Colonic mucosa (tissue), 4 donors: ENCODE data around the gene SPRR2G. TPM values are rescaled to one million over a fixed set of nuclear protein-coding genes. Genes with fewer than 3 reads are reported as not detected.
"Not testable (repeated sequence)": the region's sequence is repeated elsewhere in the genome, so short reads cannot be mapped to it uniquely, and the experiment has no call there.

ENCODE experiments used
- DNase-seq: peaks from one replicate; pipeline ENCODE4 v3.0.0-alpha.2; 2020
- H3K27ac ChIP-seq: fragments of 200-600 bp; one replicate; pipeline ENCODE4 v1.8.0; 2021
- H3K27me3 ChIP-seq: fragments of 200-600 bp; one replicate; pipeline ENCODE4 v1.8.0; 2021
- H3K36me3 ChIP-seq: fragments of 200-600 bp; one replicate; pipeline ENCODE4 v1.8.0; 2021
- H3K4me1 ChIP-seq: fragments of 200-600 bp; one replicate; pipeline ENCODE4 v1.8.0; 2021; ENCODE audit warnings: mild to moderate bottlenecking
- H3K4me3 ChIP-seq: fragments of 200-600 bp; one replicate; pipeline ENCODE4 v1.8.0; 2021
- H3K9ac ChIP-seq, 2 donors: one replicate each; pipeline ENCODE4 v1.7.0; 2013; ENCODE audit warnings: control low read depth in 2 of 2, low read depth in 2 of 2, low read length in 2 of 2
- H3K9me3 ChIP-seq: fragments of 200-600 bp; one replicate; pipeline ENCODE4 v1.8.0; 2021
- CTCF ChIP-seq: fragments of 200-600 bp; IDR thresholded peaks from one replicate; pipeline ENCODE4 v1.8.0; 2022; ENCODE audit warnings: antibody characterized with exemption, mild to moderate bottlenecking
- intact Hi-C: fragments of 100-400 bp; cut with DNase I; formaldehyde crosslinking; loops from one replicate; pipeline ENCODE4 v1.14.1; 2022
- total RNA-seq, 2 donors: library from RNA; stranded (reverse); fragmentation: NEBNext Ultra II Directional in 1 of 2; extraction: Animal tissue kit (Norgen Biotek cat#: 25700) in 1 of 2; gene quantifications; one replicate each; pipeline ENCODE4 v1.2.1, GENCODE V29; 2021
- donor health status: healthy.
- donor health status: DM: no; HTN: no; CAD: no.
- donor health status: DM: no; HTN: no; CAD: no.

Gene SPRR2G
- not detected for total RNA-seq

DNA sequence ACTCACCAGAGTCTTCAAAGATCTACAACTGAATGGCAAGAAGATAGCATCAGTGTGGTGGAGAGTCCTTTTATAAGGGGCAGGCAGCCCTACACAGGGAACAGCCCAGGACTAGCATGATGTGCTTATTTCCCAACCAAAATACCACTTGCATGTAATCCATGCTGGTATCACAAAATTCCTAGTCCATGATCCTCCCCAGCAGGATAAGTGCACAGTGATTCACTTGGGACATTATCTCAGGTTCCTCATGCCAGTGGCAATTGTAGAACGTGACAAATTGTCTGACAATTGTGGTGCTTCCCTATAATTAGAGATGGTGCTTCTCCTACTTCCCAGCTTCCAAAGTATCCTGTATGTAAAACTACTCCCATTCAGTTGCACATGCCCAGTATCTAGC is at the start of gene SPRR2G:
TSS of gene SPRR2G (minus strand) at position 45 of the 400 bp plus-strand sequence. CDS start 780 bp downstream, outside the sequence.
- Histone ChIP-seq H3K9me3 (no peaks in the 10 kb centered on the region), H3K4me1 (no peaks in the 10 kb centered on the region), H3K27me3 (no peaks in the 10 kb centered on the region), H3K4me3 (no peak within 1 kb of the TSS), H3K36me3 (no peaks in the 10 kb centered on the region), H3K9ac (no peak within 1 kb of the TSS), H3K27ac (no peak within 1 kb of the TSS)
- no peak for TF ChIP-seq CTCF
- intact Hi-C loops, result no loop called here
- DNase-seq, result no peak

- no peaks in the 10 kb centered on the region for H3K27me3 ChIP-seq
- intact Hi-C loops, result no loop called here
- no peaks in the 10 kb centered on the region for H3K4me1 ChIP-seq
- H3K9me3 ChIP-seq, result no peaks in the 10 kb centered on the region
- no peak overlapping the region for H3K4me3 ChIP-seq
- no peak for DNase-seq
- H3K36me3 ChIP-seq, result no peaks in the 10 kb centered on the region
- H3K9ac ChIP-seq, result no peak overlapping the region
- no peak for TF ChIP-seq CTCF
- no peak overlapping the region for H3K27ac ChIP-seq
Observed at GRCh38 chr1:153195216-153195615, 44.5 kb upstream of the SPRR2G start.

DNA sequence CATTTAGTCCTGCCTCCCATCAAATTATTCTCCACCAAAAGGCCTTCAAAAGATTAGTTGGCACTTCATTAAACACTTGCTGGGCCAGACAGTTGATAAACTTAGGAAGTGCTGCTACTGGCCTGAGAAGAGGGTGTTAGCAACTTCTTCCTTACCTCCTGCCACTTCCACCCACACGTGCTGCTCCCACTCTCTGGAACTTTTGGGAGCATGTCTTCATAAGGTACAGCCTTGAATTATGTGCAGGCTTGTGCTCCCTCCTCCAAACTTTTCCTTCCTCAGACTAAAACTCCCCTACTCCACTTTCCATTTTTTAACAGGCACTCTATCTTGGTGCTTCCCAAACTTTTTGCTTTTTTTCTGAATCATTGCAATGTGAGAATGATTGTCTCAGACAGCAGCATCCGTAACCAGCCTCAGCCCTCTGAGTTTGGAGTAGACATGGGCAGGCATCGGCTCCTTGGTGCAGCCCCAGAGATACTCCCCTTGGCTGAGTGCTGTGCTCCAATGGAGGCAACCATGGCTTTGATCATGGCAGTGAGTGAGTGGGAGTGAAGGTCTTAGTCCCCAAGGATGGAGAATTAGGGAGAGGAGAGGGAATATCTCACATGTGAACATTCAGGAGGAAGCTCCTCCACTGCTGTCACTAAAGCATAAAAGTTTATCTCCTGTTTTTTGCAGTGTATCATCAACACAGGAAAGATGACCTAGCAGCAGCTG is 43.8 kb upstream of the SPRR2G start:
- TF ChIP-seq CTCF, result no peak

DNA sequence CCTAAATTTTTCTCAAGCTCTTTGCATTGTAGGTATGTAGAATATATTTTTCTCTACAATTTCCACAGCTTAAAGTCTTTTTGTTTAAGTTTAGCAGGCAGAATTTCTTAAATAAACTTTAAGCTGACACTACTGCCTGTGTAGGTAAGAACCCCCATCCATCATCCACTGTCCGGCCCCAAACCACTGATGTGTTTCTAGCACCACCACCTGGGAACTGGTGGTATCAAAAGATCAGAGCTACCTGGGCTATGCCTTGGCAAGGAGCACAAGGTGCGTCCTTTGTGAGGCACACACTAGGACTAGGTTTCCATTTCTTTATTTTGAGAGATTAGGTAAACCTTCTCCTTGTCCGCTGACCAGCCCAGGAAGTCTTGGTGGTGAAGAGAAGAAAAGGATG is 42.0 kb upstream of the SPRR2G start:
- Histone ChIP-seq H3K4me3 (no peak overlapping the region), H3K27ac (no peak overlapping the region), H3K9me3 (no peaks in the 10 kb centered on the region), H3K4me1 (no peaks in the 10 kb centered on the region), H3K36me3 (no peaks in the 10 kb centered on the region), H3K9ac (no peak overlapping the region), H3K27me3 (no peaks in the 10 kb centered on the region)
- intact Hi-C loops, result no loop called here
- DNase-seq, result no peak
- no peak for TF ChIP-seq CTCF

More for the DNA sequence above, 43.8 kb upstream of the SPRR2G start:
- Histone ChIP-seq H3K27me3 (no peaks in the 10 kb centered on the region), H3K27ac (no peak overlapping the region), H3K4me1 (no peaks in the 10 kb centered on the region), H3K36me3 (no peaks in the 10 kb centered on the region), H3K9ac (no peak overlapping the region), H3K4me3 (no peak overlapping the region), H3K9me3 (no peaks in the 10 kb centered on the region)
- DNase-seq, result no peak
- intact Hi-C loops, result no loop called here

DNA sequence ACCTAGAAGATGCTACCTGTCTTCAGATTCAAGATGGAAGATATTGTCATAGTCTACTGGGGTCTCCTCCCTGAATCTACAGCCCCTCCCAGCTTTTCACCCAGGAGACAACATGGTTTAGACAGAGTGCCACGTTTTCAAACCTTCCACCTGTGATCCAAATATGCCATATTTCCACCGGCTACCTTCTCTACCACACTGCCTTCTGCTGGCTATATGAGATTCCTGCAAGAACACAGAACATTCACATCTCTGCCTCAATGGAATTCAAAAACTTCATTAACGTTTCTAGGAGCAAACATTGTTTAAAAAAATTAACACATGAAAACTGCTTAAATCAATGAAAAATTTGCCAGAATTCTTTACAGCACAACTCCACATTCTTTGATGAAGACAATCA is 39.7 kb upstream of the SPRR2G start:
- Histone ChIP-seq H3K4me1 (no peaks in the 10 kb centered on the region), H3K4me3 (no peak overlapping the region), H3K9me3 (no peaks in the 10 kb centered on the region), H3K36me3 (no peaks in the 10 kb centered on the region), H3K27ac (no peak overlapping the region), H3K9ac (no peak overlapping the region), H3K27me3 (no peaks in the 10 kb centered on the region)
- intact Hi-C loops, result no loop called here
- DNase-seq, result no peak
- TF ChIP-seq CTCF, result no peak

DNA sequence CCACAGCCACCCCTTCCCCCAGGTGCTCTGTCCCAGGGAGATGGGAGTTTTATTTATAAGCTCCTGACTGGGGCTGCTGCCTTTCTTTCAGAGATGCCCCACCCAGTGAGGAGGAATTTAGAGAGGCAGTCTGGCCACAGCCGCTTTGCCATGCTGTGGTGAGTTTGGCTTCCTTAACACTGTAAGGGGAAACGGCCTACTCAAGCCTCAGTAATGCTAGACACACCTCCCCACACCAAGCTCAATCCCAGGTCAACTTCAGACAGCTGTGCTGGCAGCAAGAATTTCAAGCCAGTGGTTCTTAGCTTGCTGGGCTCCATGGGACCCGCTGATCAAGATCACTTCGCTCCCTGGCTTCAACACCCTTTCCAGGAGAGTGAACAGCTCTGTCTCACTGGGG is 37.6 kb upstream of the SPRR2G start:
- H3K9me3 ChIP-seq, H3K9ac ChIP-seq, H3K4me1 ChIP-seq, H3K36me3 ChIP-seq, H3K4me3 ChIP-seq, H3K27ac ChIP-seq, DNase-seq, intact Hi-C loops, H3K27me3 ChIP-seq: not testable (repeated sequence)
